MM.1S (cell line): ENCODE data around the gene KCNMA1.

Experiments used
- CTCF ChIP-seq: fragments of 300-600 bp; sonication (generic); IDR thresholded peaks from 2 replicates; pipeline ENCODE4 v1.5.1; 2016; ENCODE audit warnings: antibody characterized with exemption, low read length, mixed read lengths
- EZH2 ChIP-seq: fragments of 300-600 bp; sonication (generic); optimal IDR thresholded peaks from 2 replicates; pipeline ENCODE3; 2017; ENCODE audit warnings: low read depth, mild to moderate bottlenecking, antibody characterized with exemption, low read length, mixed read lengths
- EZH2phosphoT487 ChIP-seq: fragments of 300-600 bp; sonication (generic); IDR thresholded peaks from 2 replicates; pipeline ENCODE4 v1.6.1; 2018; ENCODE audit warnings: antibody characterized with exemption, low read length

DNA sequence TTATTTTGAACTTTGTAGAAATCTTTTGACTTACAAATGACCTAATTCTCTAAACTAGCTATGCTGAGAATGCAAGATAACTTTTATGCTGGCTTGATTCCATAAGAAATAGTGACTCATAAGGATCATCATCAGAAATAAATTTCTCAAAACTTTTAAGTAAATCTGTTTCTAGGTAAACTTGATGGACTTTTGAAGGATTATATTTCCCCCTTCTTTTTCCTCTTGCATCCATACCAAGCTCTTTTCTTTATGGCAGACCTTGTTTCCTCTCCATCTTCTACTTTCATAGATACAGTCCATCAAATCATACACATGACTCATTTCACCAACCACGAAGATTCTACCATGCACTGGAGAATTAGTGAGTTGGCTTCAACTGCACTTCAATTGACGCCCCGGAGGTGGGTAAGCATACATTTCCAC is 336.3 kb downstream of the KCNMA1 start:
- TF ChIP-seq CTCF: no peak
- no peak for TF ChIP-seq EZH2phosphoT487
- no peak for TF ChIP-seq EZH2
